GM12864 (cell line): ENCODE data around the gene NFATC2.

Experiments
- DNase-seq: peaks from one replicate; pipeline ENCODE4 v3.0.0-alpha.2; 2011; ENCODE audit warnings: low read depth
- H3K4me3 ChIP-seq: 2 replicates; pipeline ENCODE4 v1.5.1; 2011; ENCODE audit warnings: mild to moderate bottlenecking, low read depth, low read length, control low read depth
- CTCF ChIP-seq: IDR thresholded peaks from 2 replicates; pipeline ENCODE4 v1.5.1; 2011; ENCODE audit warnings: low read depth, mild to moderate bottlenecking, moderate library complexity, low read length, control low read depth, inconsistent platforms; ENCODE audit errors: missing control alignments

NFATC2 gene

DNA sequence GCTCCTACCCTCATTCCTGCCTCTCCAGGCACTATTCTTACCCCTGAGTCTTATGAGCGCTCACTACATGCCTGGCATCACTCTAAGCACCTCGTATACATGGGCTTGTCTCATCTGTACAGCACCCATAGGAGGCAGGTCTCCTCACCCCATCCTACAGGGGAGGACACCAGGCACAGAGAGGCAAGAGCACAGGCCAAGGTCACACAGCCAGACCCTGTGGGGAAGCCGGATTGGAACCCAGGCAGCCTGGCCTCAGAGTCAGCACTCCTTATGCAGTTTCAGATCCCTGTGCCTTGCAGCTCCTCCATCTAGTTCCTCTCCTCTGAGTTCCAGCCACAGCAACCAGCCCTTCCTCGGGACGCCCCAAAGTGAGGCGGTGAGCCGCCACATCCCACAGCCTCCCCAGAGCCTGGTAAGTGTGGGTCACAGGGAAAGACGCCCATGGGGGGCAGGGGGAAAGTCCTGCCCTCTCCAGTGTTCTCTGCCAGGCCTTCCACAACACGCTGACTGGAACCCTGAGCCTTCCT, 103.3 kb downstream of the NFATC2 start:
- DNase-seq: no peak
- no peak overlapping the region for H3K4me3 ChIP-seq
- no peak for TF ChIP-seq CTCF

DNA sequence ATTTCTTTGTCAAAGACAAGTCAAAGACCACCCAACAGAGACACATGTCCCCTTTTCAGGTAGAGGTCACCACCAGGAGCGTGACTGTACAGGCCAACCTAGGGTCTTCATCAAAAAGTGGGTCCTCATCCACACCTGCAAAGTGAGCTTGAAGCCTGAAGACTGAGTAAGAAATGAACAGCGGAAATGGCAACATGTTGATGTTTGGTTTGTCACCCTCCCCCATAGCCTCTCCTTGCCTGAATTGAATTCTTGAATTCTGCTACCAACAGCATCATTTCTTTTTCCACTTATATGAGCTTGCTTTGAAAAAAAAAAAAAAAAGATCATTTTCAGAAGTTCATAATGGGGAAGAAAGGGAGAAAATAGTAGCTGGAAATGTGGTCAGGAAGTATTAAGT, 104.4 kb downstream of the NFATC2 start:
- no peak for TF ChIP-seq CTCF
- no peak overlapping the region for H3K4me3 ChIP-seq
- no peak for DNase-seq

GRCh38 chr20:51437182-51437924, 105.2 kb downstream of the NFATC2 start:
- no peak for TF ChIP-seq CTCF
- DNase-seq: no peak

DNA sequence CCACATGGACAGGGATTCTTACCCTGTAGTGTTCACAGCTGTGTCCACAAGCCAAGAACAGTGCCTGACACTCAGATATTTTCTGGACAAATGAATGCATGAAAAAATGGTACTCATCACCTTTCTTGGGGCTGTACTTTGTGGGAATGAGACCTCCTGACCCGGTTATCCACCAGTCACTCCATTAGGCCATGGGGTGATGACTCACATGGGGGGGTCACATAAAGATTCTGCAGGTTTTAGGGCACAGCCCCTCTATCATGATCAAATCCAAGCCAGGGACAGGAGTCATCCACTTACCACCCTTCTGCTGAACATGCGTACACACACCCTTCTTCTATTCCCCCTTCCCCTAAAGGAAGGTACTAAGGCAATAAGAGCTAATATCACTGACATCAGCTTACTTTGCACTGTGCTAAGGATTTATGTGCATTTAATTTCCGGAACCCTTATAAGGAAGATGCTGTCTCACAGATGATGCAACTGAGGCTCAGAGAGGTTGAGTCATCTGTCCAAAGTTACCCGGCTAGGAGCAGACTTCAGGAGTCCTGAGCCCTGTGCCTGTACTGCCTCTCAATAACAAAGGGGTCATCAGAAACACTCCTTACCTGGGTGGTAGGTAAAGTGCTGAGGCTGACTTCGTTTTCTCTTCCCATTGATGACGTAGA, 107.8 kb downstream of the NFATC2 start:
- no peak for DNase-seq
- no peak overlapping the region for H3K4me3 ChIP-seq
- no peak for TF ChIP-seq CTCF

More at GRCh38 chr20:51437182-51437924, 105.2 kb downstream of the NFATC2 start:
- no peak overlapping the region for H3K4me3 ChIP-seq

DNA sequence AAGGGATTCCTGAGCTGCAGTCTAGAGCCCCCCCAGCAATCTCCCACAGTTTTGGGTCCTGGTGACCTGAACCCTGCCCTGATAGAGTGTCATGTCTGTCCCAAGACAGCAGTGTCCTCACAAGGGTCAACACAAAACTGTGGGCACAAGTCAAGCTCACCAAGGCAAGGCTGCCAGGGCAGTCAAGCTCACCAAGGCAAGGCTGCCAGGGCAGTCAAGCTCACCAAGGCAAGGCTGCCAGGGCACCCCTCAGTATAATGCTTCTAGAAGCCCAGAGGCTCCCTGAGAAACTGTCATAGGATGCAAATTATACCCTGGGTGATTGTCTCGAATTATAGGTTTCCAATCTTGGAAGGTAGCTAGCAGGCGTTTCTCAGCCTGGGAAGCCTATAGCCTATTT, 108.5 kb downstream of the NFATC2 start:
- DNase-seq: no peak
- no peak overlapping the region for H3K4me3 ChIP-seq
- TF ChIP-seq CTCF: no peak

- no peak for TF ChIP-seq CTCF
- DNase-seq: no peak
- H3K4me3 ChIP-seq: no peak overlapping the region
Observed at GRCh38 chr20:51432875-51433274, 109.6 kb downstream of the NFATC2 start.

GRCh38 chr20:51432251-51432784, 110.2 kb downstream of the NFATC2 start:
- DNase-seq: no peak
- no peak overlapping the region for H3K4me3 ChIP-seq
- no peak for TF ChIP-seq CTCF
